MCF 10A (cell line): ENCODE data around the gene SWT1. TPM values are rescaled to one million over a fixed set of nuclear protein-coding genes. Genes with fewer than 3 reads are reported as not detected.

Source experiments
- BruUV-seq: library from RNA; stranded (reverse); fragments of 400-500 nt; replicated peaks from 2 replicates; lab custom pipeline; 2021; lab: Mats Ljungman, UMichigan
- CTCF ChIA-PET: fragments of 300-600 bp; sonication (Branson Sonifier 250); formaldehyde crosslinking; extraction: SDS; loops from one replicate; lab custom pipeline; 2021; ENCODE audit warnings: antibody characterized with exemption, inconsistent platforms; lab: Yijun Ruan, JAX
- POLR2A ChIA-PET: fragments of 300-600, 350-650 bp; sonication (Branson Sonifier 250); formaldehyde crosslinking; extraction: SDS; loops from one replicate; lab custom pipeline; 2020; ENCODE audit warnings: antibody characterized with exemption, inconsistent platforms; lab: Yijun Ruan, JAX
- DNase-seq: peaks from one replicate; pipeline ENCODE4 v3.0.0-alpha.2; 2018; ENCODE audit not compliant: unreplicated experiment
- H3K27ac Mint-ChIP-seq: one replicate; pipeline ENCODE4 v1.8.0; 2022; ENCODE audit warnings: mild to moderate bottlenecking, low read depth, mixed read lengths; ENCODE audit not compliant: unreplicated experiment
- H3K27me3 Mint-ChIP-seq: one replicate; pipeline ENCODE4 v1.8.0; 2022; ENCODE audit warnings: mixed read lengths; ENCODE audit not compliant: insufficient read depth, unreplicated experiment
- H3K36me3 Mint-ChIP-seq: one replicate; pipeline ENCODE4 v1.8.0; 2022; ENCODE audit warnings: mild to moderate bottlenecking, moderate library complexity, mixed read lengths; ENCODE audit not compliant: insufficient read depth, unreplicated experiment
- H3K4me1 Mint-ChIP-seq: one replicate; pipeline ENCODE4 v1.8.0; 2022; ENCODE audit warnings: mixed read lengths; ENCODE audit not compliant: insufficient read depth, unreplicated experiment
- H3K4me3 Mint-ChIP-seq: one replicate; pipeline ENCODE4 v1.8.0; 2022; ENCODE audit warnings: mild to moderate bottlenecking, moderate library complexity, mixed read lengths; ENCODE audit not compliant: unreplicated experiment
- H3K9me3 Mint-ChIP-seq: one replicate; pipeline ENCODE4 v1.8.0; 2022; ENCODE audit warnings: mixed read lengths; ENCODE audit not compliant: unreplicated experiment
- CTCF ChIP-seq: fragments of 200-600 bp; IDR thresholded peaks from one replicate; pipeline ENCODE4 v1.8.0; 2022; ENCODE audit warnings: antibody characterized with exemption, mild to moderate bottlenecking; ENCODE audit not compliant: unreplicated experiment
- intact Hi-C: fragments of 100-400 bp; cut with micrococcal nuclease; formaldehyde crosslinking; loops from 2 replicates; pipeline ENCODE4 v1.14.1; 2022
- total RNA-seq: library from RNA; stranded (reverse); gene quantifications from 2 replicates; pipeline ENCODE4 v1.2.3, GENCODE V29; 2022

The SWT1 gene
- total RNA-seq, 1 experiment from 2014 or later: 2.1 TPM

- CTCF ChIA-PET: interaction anchor here (0.5 to 4.0 kb wide), 40 partner anchors 8 to 1841 kb away, joined by 3 to 48 read pairs (median 4); no protein-coding TSS in a partner anchor
- intact Hi-C loops: loop anchor here (1.0 to 10.0 kb wide), 4 partner anchors 358 to 976 kb away; no protein-coding TSS in a partner anchor
- Mint-ChIP-seq H3K36me3 (no peaks in the 10 kb centered on the region), H3K9me3 (no peaks in the 10 kb centered on the region), H3K27ac (no peak overlapping the region), H3K4me1 (no peaks in the 10 kb centered on the region), H3K27me3 (no peaks in the 10 kb centered on the region), H3K4me3 (no peak overlapping the region)
- peak; percentile 24 for DNase-seq
- TF ChIP-seq CTCF: peak; percentile 25
- POLR2A ChIA-PET: interaction anchor here (1.2 to 2.4 kb wide), 4 partner anchors 62 to 442 kb away, joined by 3 to 17 read pairs (median 6); partner anchors contain the start of gene IVNS1ABP
- BruUV-seq: no TSS peak
These were observed 81.5 kb downstream of the SWT1 start for GRCh38 chr1:185238447-185238846.

GRCh38 chr1:185239861-185240260 lies 82.9 kb downstream of the SWT1 start:
- intact Hi-C loops: loop anchor here (5.0 to 10.0 kb wide), 2 partner anchors 442 to 975 kb away; no protein-coding TSS in a partner anchor
- CTCF ChIA-PET: interaction anchor here (0.6 to 4.0 kb wide), 11 partner anchors 10 to 443 kb away, joined by 3 to 48 read pairs (median 4); partner anchors contain the start of gene RNF2
- no peaks in the 10 kb centered on the region for H3K9me3 Mint-ChIP-seq

GRCh38 chr1:185241127-185241526 lies 84.2 kb downstream of the SWT1 start:
- no peak overlapping the region for H3K27ac Mint-ChIP-seq
- peaks cover 7% of the 10 kb centered on the region for H3K4me1 Mint-ChIP-seq
- H3K27me3 Mint-ChIP-seq: no peaks in the 10 kb centered on the region
- BruUV-seq: no TSS peak
- no peak overlapping the region for H3K4me3 Mint-ChIP-seq
- H3K36me3 Mint-ChIP-seq: no peaks in the 10 kb centered on the region
- DNase-seq: no peak
- intact Hi-C loops: no loop called here
- no peaks in the 10 kb centered on the region for H3K9me3 Mint-ChIP-seq
- POLR2A ChIA-PET: interaction anchor here (0.7 kb wide), 1 partner anchor 481 kb away, joined by 3 read pairs; no protein-coding TSS in a partner anchor
- TF ChIP-seq CTCF: no peak
- CTCF ChIA-PET: interaction anchor here (1.2 to 4.0 kb wide), 4 partner anchors 354 to 442 kb away, joined by 4 to 48 read pairs (median 32); no protein-coding TSS in a partner anchor

More at GRCh38 chr1:185239861-185240260, 82.9 kb downstream of the SWT1 start:
- Mint-ChIP-seq H3K27me3 (no peaks in the 10 kb centered on the region), H3K4me3 (no peak overlapping the region), H3K27ac (no peak overlapping the region), H3K4me1 (peaks cover 7% of the 10 kb centered on the region), H3K36me3 (no peaks in the 10 kb centered on the region)
- no peak for DNase-seq
- POLR2A ChIA-PET: interaction anchor here (0.6 to 2.4 kb wide), 4 partner anchors 25 to 76 kb away, joined by 3 to 17 read pairs (median 3); partner anchors contain the start of gene IVNS1ABP
- BruUV-seq: no TSS peak
- TF ChIP-seq CTCF: no peak

GRCh38 chr1:185244015-185244747 lies 87.2 kb downstream of the SWT1 start:
- DNase-seq: peak; percentile 46
- ChIA-PET CTCF (interaction anchor here (0.6 to 2.5 kb wide), 6 partner anchors 16 to 437 kb away, joined by 3 to 14 read pairs (median 6); no protein-coding TSS in a partner anchor), POLR2A (interaction anchor here (0.6 to 1.5 kb wide), 4 partner anchors 7 to 44 kb away, joined by 3 to 4 read pairs (median 4); no protein-coding TSS in a partner anchor)
- intact Hi-C loops: no loop called here
- Mint-ChIP-seq H3K4me1 (peaks cover 7% of the 10 kb centered on the region), H3K9me3 (no peaks in the 10 kb centered on the region), H3K36me3 (no peaks in the 10 kb centered on the region), H3K4me3 (no peak overlapping the region), H3K27me3 (no peaks in the 10 kb centered on the region), H3K27ac (no peak overlapping the region)
- no peak for TF ChIP-seq CTCF
- no TSS peak for BruUV-seq
